NT2/D1 (cell line): Measurements from ENCODE around the gene RNASE7.

Source experiments
- DNase-seq: peaks from one replicate; pipeline ENCODE4 v3.0.0-alpha.2; 2011; ENCODE audit warnings: low read depth, low spot score
- H3K27me3 ChIP-seq: 2 replicates; pipeline ENCODE4 v1.6.0; 2011; ENCODE audit warnings: mild to moderate bottlenecking; ENCODE audit not compliant: insufficient read length, insufficient read depth
- H3K36me3 ChIP-seq: 2 replicates; pipeline ENCODE4 v1.6.1; 2011; ENCODE audit warnings: mild to moderate bottlenecking, low read length, mixed read lengths; ENCODE audit not compliant: insufficient read depth, insufficient read length
- H3K4me1 ChIP-seq: 2 replicates; pipeline ENCODE4 v1.5.1; 2011; ENCODE audit not compliant: insufficient read depth, insufficient read length
- H3K4me3 ChIP-seq: 2 replicates; pipeline ENCODE4 v1.5.1; 2011; ENCODE audit warnings: low read depth; ENCODE audit not compliant: insufficient read length
- H3K9ac ChIP-seq: 2 replicates; pipeline ENCODE4 v1.6.0; 2011; ENCODE audit warnings: low read depth; ENCODE audit not compliant: insufficient read length
- H3K9me3 ChIP-seq: 2 replicates; pipeline ENCODE4 v1.5.1; 2011; ENCODE audit warnings: mild to moderate bottlenecking, low read length; ENCODE audit not compliant: insufficient read depth
- SUZ12 ChIP-seq: IDR thresholded peaks from 2 replicates; pipeline ENCODE4 v1.6.1; 2011; ENCODE audit not compliant: insufficient read length, insufficient read depth; ENCODE audit errors: extremely low read depth
- YY1 ChIP-seq: IDR thresholded peaks from 2 replicates; pipeline ENCODE4 v1.6.1; 2011; ENCODE audit not compliant: insufficient read length, insufficient read depth
- ZNF274 ChIP-seq: IDR thresholded peaks from 2 replicates; pipeline ENCODE4 v1.6.1; 2011; ENCODE audit warnings: mild to moderate bottlenecking, low read depth, low read length

The RNASE7 gene

DNA sequence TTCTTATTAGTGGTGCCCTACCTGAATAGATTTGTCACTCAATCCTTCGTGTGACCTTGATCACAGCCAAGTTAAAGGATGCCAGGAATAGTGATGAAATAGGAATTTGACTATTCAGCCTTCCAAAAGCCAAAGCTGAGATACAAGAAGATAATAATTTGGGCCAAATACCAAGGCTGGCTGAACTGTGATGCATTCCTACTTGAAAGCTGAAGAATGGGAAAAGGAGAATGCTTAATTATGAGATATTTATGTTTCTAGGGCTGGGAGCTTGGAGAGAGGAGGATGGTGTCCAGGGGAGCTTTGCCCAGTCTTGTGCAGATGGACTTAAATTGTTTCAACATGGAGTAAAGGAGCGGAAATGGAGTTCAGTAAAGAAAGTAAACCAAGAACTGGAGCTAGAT lies 5.2 kb downstream of the RNASE7 start:
- no peak overlapping the region for H3K9ac ChIP-seq
- no peak overlapping the region for H3K4me3 ChIP-seq
- H3K4me1 ChIP-seq: peaks cover 3% of the 10 kb centered on the region
- H3K9me3 ChIP-seq: no peaks in the 10 kb centered on the region
- H3K27me3 ChIP-seq: no peaks in the 10 kb centered on the region
- no peaks in the 10 kb centered on the region for H3K36me3 ChIP-seq
- TF ChIP-seq SUZ12 (no peak), ZNF274 (no peak), YY1 (no peak)
- no peak for DNase-seq

GRCh38 chr14:21048638-21049037 lies 6.5 kb downstream of the RNASE7 start:
- TF ChIP-seq YY1: no peak
- TF ChIP-seq SUZ12: no peak
- TF ChIP-seq ZNF274: no peak
- no peaks in the 10 kb centered on the region for H3K36me3 ChIP-seq
- no peaks in the 10 kb centered on the region for H3K27me3 ChIP-seq

GRCh38 chr14:21049271-21049673 lies 7.1 kb downstream of the RNASE7 start:
- TF ChIP-seq SUZ12: no peak
- no peak for TF ChIP-seq YY1
- TF ChIP-seq ZNF274: no peak

More at GRCh38 chr14:21048638-21049037, 6.5 kb downstream of the RNASE7 start:
- no peak for DNase-seq
- H3K9ac ChIP-seq: no peak overlapping the region
- no peak overlapping the region for H3K4me3 ChIP-seq
- H3K4me1 ChIP-seq: peaks cover 3% of the 10 kb centered on the region
- no peaks in the 10 kb centered on the region for H3K9me3 ChIP-seq

DNA sequence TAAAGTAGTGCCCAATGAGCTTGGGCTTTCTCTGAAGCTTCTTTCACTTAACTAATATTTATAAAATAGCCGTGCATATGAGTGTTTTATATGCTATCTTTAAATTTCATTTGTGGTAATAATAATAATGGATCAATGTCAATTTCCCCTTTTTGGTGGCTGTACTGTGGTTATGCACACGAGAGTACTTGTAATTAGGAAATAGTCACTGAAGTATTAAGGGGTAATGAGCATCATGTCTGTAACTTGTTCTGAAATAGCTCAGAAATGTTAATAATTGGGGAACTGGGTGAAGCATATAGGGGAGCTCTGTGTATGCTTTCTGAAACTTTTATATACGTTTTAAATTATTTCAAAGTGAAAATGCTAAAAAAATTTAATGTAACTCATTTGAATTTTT lies 8.4 kb downstream of the RNASE7 start:
- no peak for TF ChIP-seq ZNF274
- TF ChIP-seq YY1: no peak
- TF ChIP-seq SUZ12: no peak
- DNase-seq: no peak
- H3K4me3 ChIP-seq: no peak overlapping the region

More at GRCh38 chr14:21049271-21049673, 7.1 kb downstream of the RNASE7 start:
- Histone ChIP-seq H3K27me3 (no peaks in the 10 kb centered on the region), H3K4me3 (no peak overlapping the region), H3K9me3 (no peaks in the 10 kb centered on the region), H3K36me3 (no peaks in the 10 kb centered on the region), H3K4me1 (peaks cover 3% of the 10 kb centered on the region), H3K9ac (no peak overlapping the region)
- DNase-seq: no peak

DNA sequence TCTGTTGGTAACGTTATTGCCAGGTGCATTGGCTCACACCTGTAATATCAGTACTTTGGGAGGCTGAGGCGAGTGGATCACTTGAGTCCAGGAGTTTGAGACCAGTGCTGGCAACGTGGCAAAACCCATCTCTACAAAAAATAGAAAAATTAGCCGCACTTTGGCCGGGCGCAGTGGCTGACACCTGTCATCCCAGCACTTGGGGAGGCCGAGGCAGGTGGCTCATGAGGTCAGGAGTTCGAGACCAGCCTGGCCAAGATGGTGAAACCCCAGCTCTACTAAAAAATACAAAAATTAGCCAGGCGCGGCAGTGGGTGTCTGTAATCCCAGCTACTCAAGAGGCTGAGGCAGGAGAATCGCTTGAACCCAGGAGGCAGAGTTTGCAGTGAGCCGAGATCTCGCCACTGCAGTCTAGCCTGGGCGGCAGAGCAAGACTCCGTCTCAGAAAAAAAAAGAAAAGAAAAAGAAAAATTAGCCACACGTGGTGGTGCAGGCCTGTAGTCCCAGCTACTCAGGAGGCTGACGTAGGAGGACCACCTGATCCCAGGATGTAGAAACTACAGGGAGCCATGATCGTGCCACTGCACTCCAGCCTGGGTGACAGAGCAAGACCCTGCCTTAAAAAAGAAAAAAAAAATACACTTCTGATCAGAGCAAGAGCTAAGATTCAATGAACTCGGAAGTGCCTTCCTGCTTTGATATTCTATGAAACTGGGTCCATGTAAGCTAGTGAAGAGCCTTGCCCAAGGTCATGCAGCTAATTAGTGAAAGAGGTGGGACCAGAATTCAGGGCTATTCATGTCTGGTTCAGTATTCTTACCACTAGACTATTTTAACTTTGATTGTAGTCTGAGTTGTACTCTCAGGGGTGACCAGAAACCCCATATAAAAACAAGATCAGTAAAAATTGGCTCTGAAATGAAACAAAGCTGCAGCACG lies 11.3 kb downstream of the RNASE7 start:
- no peaks in the 10 kb centered on the region for H3K27me3 ChIP-seq
- no peaks in the 10 kb centered on the region for H3K36me3 ChIP-seq
- DNase-seq: no peak
- no peak overlapping the region for H3K9ac ChIP-seq
- no peaks in the 10 kb centered on the region for H3K4me1 ChIP-seq
- no peak overlapping the region for H3K4me3 ChIP-seq
- TF ChIP-seq YY1 (no peak), SUZ12 (no peak), ZNF274 (no peak)
- no peaks in the 10 kb centered on the region for H3K9me3 ChIP-seq

More for the DNA sequence above, 8.4 kb downstream of the RNASE7 start:
- Histone ChIP-seq H3K9me3 (no peaks in the 10 kb centered on the region), H3K36me3 (no peaks in the 10 kb centered on the region), H3K27me3 (no peaks in the 10 kb centered on the region), H3K9ac (no peak overlapping the region), H3K4me1 (no peaks in the 10 kb centered on the region)

DNA sequence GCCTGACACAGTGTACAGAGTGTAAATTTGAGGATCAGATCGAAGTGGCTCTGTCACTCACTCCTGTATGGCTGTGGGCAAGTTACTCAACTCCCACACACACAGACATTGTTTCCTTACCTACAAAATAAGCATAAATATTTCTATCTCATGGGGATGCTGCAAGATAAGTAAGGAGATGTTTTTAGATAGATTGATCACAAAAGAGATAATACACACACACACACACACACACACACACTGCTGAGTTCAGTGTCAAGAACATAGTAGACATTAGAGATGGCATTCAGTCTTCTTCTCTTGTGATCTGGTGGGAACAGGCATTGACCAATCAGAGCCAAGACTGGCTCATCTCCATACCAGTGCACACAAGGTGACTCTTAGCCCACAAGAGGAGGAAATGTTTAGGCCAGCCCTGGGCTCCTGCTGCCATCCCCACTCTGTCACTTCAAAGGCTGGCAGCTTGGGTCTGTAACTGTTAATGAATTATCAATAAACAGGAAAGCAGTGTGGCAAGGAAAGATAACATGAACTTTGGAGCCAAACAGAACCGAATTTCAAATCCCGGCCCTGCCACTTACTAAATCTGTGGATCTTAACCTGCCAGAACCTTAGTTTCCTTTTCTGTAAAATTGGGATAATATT lies 12.1 kb downstream of the RNASE7 start:
- Histone ChIP-seq H3K4me3 (no peak overlapping the region), H3K36me3 (no peaks in the 10 kb centered on the region), H3K9ac (no peak overlapping the region), H3K4me1 (no peaks in the 10 kb centered on the region), H3K27me3 (no peaks in the 10 kb centered on the region), H3K9me3 (no peaks in the 10 kb centered on the region)
- DNase-seq: no peak
- TF ChIP-seq YY1 (no peak), ZNF274 (no peak)

- DNase-seq: no peak
- no peaks in the 10 kb centered on the region for H3K36me3 ChIP-seq
- H3K4me1 ChIP-seq: no peaks in the 10 kb centered on the region
- H3K9ac ChIP-seq: no peak overlapping the region
- TF ChIP-seq ZNF274 (no peak), YY1 (no peak), SUZ12 (no peak)
- H3K4me3 ChIP-seq: no peak overlapping the region
- no peaks in the 10 kb centered on the region for H3K9me3 ChIP-seq
- H3K27me3 ChIP-seq: no peaks in the 10 kb centered on the region
Observed at GRCh38 chr14:21054768-21055145, 12.6 kb downstream of the RNASE7 start.
